ENCODE measurements around the gene KRT33B. TPM values are rescaled to one million over a fixed set of nuclear protein-coding genes. Genes with fewer than 3 reads are reported as not detected.

Gene KRT33B
- not detected for total RNA-seq

DNA sequence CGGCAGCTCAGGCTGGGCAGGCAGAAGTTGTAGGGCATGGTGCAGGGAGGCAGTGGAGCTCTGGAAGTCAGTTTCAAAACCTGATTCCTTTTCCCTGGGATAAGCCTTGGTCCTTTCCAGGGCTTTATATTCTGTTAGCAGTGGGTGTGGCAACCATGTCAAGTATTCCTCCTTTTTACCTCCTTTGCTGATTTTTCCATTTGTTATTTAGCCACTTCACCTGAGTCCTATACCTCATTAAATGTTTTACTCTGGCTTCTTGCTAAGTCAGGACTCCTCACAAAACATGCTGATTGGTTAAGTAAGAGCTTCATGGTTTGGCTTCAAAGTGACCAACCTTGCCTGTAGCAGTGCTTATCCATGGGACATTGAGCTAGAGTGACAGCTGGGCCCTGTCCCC is at the start of gene KRT33B:
Gene KRT33B, minus strand, starts transcription at position 101 of the 400 bp plus-strand sequence. Its CDS starts 63 bp downstream, at position 38.
- DNase-seq (ENCODE audit: low spot score) (no peak), ATAC-seq (ENCODE audit: insufficient number of reproducible peaks, low FRiP score, low read depth) (no peak)
- no peak within 1 kb of the TSS for H3K27ac ChIP-seq
- H3K27me3 ChIP-seq (replicated peaks; ENCODE audit: insufficient read depth) = no peaks in the 10 kb centered on the region
- no peak within 1 kb of the TSS for H3K4me3 ChIP-seq
- H3K36me3 ChIP-seq = no peaks in the 10 kb centered on the region
- no peaks in the 10 kb centered on the region for H3K9me3 ChIP-seq
- no peak for TF ChIP-seq CTCF (IDR thresholded peaks at IDR 0.05)
- H3K4me1 ChIP-seq (ENCODE audit: control insufficient read depth in 1 of 2, low read depth in 2 of 2) = no peaks in the 10 kb centered on the region

DNA sequence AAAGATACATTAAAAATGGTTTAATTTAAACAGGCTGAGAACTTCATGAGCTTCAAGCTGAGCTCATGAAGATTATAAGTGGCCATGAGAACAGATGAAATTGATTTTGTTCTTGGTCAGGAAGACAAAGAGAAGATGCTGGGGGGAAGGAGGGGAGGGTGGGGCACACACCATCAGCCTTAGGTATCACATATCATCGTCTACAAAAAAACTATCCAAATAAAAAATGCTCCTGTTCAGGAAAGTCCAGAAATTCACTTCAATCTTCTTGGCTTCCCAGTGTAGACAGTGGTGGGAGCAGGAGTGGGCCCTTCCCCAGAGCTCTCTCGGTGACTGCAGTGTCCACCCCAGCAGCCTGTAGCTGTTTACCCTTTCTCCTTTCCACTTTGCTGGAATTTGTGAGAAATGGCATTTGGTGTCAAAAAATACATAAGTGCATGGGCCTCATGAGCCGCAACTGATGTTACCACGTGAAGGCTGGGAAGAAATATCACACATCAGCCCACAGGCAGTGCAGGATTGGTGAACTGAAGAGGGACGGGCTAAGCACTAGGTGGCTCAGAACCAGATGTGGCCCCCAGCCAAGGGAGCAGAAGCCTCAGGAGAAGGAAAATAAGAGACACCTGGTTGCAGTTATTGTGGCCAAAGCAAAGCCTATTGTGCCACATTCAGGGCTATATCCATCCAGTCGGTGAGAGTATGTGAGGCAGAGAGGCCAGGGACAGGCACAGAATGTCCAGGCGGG is 48.7 kb upstream of the KRT33B start:
- TF ChIP-seq CTCF (IDR thresholded peaks at IDR 0.05) = no peak
- H3K27ac ChIP-seq = no peak overlapping the region
- H3K27me3 ChIP-seq (replicated peaks; ENCODE audit: insufficient read depth) = no peaks in the 10 kb centered on the region
- H3K4me1 ChIP-seq (ENCODE audit: control insufficient read depth in 1 of 2, low read depth in 2 of 2) = peaks cover 7 to 29% of the 10 kb centered on the region in 2 donors
- ATAC-seq (ENCODE audit: insufficient number of reproducible peaks, low FRiP score, low read depth) = no peak
- no peaks in the 10 kb centered on the region for H3K9me3 ChIP-seq
- H3K4me3 ChIP-seq = no peak overlapping the region
- no peaks in the 10 kb centered on the region for H3K36me3 ChIP-seq
- no peak for DNase-seq (ENCODE audit: low spot score)

GRCh38 chr17:41417576-41418015 is 48.0 kb upstream of the KRT33B start:
- Histone ChIP-seq H3K36me3 (no peaks in the 10 kb centered on the region), H3K9me3 (no peaks in the 10 kb centered on the region), H3K4me3 (no peak overlapping the region), H3K27ac (no peak overlapping the region), H3K4me1 (ENCODE audit: control insufficient read depth in 1 of 2, low read depth in 2 of 2) (peaks cover 7 to 29% of the 10 kb centered on the region in 2 donors), H3K27me3 (replicated peaks; ENCODE audit: insufficient read depth) (no peaks in the 10 kb centered on the region)
- DNase-seq (ENCODE audit: low spot score) (no peak), ATAC-seq (ENCODE audit: insufficient number of reproducible peaks, low FRiP score, low read depth) (no peak)
- no peak for TF ChIP-seq CTCF (IDR thresholded peaks at IDR 0.05)

DNA sequence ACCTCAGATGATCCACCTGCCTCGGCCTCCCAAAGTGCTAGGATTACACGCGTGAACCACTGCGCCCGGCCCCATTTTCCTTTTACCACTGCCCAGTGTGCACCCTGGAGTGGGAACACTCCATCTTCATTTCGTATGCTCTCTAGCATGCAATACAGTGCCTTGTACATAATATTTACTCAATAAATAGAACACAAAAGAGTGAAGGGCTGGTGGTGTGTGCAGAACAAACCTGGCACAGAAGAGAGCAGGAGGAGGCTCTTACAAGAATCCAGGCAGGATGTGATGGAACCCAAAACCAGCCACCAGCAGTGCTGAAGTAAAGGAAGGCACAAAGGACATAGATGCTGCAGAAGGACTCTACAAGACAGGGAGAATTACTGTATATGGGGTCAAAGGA is 47.5 kb upstream of the KRT33B start:
- DNase-seq (ENCODE audit: low spot score) = no peak
- Histone ChIP-seq H3K36me3 (no peaks in the 10 kb centered on the region), H3K4me1 (ENCODE audit: control insufficient read depth in 1 of 2, low read depth in 2 of 2) (peaks cover 7 to 29% of the 10 kb centered on the region in 2 donors), H3K4me3 (no peak overlapping the region), H3K27ac (no peak overlapping the region), H3K27me3 (replicated peaks; ENCODE audit: insufficient read depth) (no peaks in the 10 kb centered on the region), H3K9me3 (no peaks in the 10 kb centered on the region)
- no peak for ATAC-seq (ENCODE audit: insufficient number of reproducible peaks, low FRiP score, low read depth)
- TF ChIP-seq CTCF (IDR thresholded peaks at IDR 0.05) = no peak

GRCh38 chr17:41416479-41416878 is 46.9 kb upstream of the KRT33B start:
- H3K4me3 ChIP-seq = no peak overlapping the region
- no peaks in the 10 kb centered on the region for H3K36me3 ChIP-seq
- DNase-seq (ENCODE audit: low spot score) = no peak
- peaks cover 7 to 29% of the 10 kb centered on the region in 2 donors for H3K4me1 ChIP-seq (ENCODE audit: control insufficient read depth in 1 of 2, low read depth in 2 of 2)
- no peaks in the 10 kb centered on the region for H3K9me3 ChIP-seq
- TF ChIP-seq CTCF (IDR thresholded peaks at IDR 0.05) = no peak
- ATAC-seq (ENCODE audit: insufficient number of reproducible peaks, low FRiP score, low read depth) = no peak
- no peaks in the 10 kb centered on the region for H3K27me3 ChIP-seq (replicated peaks; ENCODE audit: insufficient read depth)
- no peak overlapping the region for H3K27ac ChIP-seq

Measured in thoracic aorta (tissue), 2 donors.